HG03039 (cell line): ENCODE measurements around the gene POSTN.
"Not testable (repeated sequence)": the region's sequence is repeated elsewhere in the genome, so short reads cannot be mapped to it uniquely, and the experiment has no call there.

Experiments
- ATAC-seq: cut with Tn5 transposase; IDR thresholded peaks from one replicate; pipeline ENCODE4 v1.9.1; 2021; ENCODE audit warnings: mild to moderate bottlenecking, moderate library complexity; ENCODE audit not compliant: unreplicated experiment

The POSTN gene

GRCh38 chr13:37597477-37598025, 1.0 kb downstream of the POSTN start:
- ATAC-seq, result no peak

DNA sequence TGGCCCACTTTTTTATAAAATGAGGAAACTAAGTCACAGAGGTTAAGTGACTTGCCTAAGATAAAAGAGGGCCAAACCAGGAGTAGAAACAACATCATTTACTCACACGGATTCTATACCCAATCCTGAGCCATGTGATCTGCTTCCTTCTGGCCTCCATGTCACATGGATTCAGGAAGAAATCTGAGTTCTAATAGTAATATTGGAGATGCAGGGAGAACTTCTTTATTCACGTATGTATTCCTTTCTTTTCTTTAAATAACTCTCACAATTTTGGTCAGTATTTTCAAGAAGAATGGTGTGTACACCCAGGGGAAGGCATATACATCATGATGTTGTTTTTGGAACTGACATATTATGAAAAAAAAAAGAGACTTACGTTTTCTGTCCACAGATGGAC, 1.8 kb downstream of the POSTN start:
- ATAC-seq, result no peak

- no peak for ATAC-seq
These were observed 3.4 kb downstream of the POSTN start for GRCh38 chr13:37595162-37595561.

DNA sequence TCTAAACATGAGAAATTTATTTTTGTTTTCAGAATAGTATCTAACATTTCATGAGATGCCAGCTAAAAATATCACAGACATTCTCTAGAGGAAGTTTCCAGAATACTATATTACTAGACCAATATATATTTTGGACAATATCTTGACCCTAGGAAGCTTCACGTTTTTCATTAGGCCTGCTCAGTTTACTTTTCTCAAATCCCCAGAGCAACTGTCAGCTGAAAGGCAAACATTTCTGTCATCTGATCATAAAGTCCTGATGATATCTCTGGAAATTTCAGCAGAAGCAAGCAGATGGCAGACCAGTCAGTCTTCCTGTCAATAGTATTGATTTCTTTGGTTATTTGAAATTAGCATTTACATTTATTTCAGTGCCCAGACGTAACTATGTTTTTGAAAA, 4.0 kb downstream of the POSTN start:
- no peak for ATAC-seq

- not testable (repeated sequence) for ATAC-seq
These were observed 9.2 kb downstream of the POSTN start for GRCh38 chr13:37589381-37589780.

DNA sequence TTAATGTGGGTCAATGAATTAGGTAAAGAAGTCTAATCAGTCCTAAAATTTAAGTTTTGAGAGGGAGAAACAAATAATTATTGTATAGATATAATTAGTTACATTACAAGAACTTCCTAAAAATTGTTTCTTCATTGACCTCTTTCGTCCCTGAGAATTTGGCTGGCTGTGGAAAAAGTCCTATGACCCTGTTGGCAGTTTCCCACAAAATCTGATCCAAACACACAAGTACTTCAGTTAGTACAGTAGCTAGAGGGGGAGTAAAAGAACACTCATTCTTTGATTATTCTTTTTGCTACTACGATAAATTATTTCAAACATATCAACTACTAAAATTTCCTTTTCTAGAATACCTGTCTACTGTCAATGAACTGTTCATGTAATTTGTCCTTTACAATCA, 11.3 kb downstream of the POSTN start:
- ATAC-seq, result no peak

DNA sequence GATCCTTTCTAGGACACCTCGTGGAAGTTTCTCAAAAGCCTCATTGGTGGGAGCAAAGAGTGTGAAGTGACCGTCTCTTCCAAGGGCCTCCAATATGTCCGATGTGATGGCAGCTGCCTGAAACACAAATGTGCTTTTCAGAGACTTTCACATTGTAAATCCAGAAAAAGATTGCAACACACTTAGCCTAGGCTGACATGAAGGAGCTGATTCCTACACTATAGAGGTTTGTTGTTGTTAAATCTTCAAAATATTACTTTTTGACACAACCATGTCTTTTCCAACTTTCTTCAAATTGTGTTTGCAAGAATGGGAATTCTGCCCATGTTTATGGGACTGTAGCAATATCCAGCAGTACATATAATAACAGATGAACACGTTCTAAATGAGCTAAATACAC, 12.4 kb downstream of the POSTN start:
- no peak for ATAC-seq

- no peak for ATAC-seq
These were observed 13.0 kb downstream of the POSTN start for GRCh38 chr13:37585541-37585940.

DNA sequence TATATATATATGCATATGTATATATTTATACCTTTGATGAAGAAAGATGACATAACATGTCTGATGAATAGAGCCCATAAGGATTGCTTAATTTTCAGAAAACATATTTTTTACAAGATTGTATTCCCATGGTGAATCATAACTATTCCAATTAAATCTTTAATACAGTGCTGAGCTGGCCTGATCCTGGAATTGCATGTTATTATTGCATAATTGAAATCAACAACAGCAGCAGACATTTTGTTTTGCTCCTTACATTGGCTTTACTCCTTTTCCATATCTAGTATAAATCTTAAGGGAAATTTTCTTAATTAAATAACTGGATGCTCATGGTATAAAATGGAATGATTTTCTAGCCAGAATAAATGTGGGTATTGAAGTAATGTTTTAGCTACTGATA, 22.0 kb downstream of the POSTN start:
- ATAC-seq, result no peak

DNA sequence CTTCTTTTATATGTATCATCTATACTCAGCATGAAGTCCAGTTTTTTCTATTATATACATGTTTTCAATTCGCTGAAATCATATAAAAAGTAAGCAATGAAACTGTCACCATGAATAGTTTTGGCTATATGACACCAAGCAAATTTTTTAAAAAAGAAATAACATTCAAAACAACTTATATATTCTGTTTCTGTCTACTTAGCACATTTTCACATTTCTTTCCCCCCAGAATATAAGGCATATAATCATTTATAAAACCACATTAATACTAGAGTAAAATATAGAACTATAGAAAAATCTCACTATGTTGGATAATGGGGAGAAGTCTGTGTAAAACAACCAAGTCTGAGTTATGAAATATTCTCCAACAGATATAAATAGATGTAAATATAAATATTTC, 33.1 kb downstream of the POSTN start:
- no peak for ATAC-seq

DNA sequence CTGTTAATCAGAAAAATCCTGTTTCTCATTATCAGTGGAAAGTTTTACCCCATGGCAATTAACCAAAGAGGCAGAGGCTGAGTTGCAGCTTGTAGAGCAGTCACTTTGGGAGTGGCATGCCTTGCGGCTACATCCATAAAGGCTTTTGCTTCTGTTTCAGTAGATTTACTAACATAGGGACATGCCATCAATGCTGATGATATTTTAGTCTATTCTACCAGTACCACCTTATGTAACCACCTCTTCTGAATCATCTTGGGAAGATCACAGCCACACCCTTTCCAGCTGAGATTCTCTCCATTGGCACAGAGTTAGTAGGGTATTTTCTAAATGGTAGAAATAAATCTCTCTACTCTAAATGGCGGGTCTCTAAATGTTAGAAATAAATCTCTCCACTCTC, 37.5 kb downstream of the POSTN start:
- no peak for ATAC-seq

GRCh38 chr13:37560526-37560925, 38.0 kb downstream of the POSTN start:
- ATAC-seq, result no peak

DNA sequence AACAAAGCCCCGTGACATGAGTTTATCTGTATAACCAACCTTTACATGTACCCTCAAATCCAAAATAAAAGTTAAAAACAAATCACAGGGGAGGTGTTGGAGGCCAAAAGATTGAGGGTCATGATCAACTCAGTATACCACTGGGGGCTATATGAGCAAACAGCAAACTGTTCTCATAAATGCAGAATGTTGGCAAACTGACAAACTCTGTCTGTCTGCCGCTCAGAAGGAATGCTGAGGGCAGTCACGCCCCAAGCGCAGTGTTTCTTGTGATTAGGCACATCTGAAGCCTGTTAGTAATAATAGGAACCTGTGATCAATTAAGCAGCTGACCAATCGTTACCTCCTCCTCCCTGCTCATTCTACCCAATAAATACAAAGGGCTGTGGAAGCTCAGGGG, 39.8 kb downstream of the POSTN start:
- ATAC-seq, result not testable (repeated sequence)

- ATAC-seq, result no peak
These were observed 52.5 kb downstream of the POSTN start for GRCh38 chr13:37546087-37546486.

DNA sequence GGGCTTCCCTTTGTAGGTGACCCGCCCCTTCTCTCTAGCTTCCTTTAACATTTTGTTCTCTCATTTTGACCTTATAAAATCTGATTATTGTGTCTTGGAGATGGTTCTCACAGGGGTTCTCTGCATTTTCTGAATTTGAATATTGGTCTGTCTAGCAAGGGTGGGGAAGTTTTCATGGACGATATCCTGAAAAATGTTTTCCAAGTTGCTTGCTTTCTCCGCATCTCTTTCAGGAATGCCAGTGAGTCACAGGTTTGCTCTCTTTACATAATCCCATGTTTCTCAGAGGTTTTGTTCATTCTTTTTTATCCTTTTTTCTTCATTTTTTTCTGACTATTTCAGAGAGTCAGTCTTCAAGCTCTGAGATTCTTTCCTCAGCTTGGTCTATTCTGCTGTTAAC, 53.6 kb downstream of the POSTN start:
- no peak for ATAC-seq

DNA sequence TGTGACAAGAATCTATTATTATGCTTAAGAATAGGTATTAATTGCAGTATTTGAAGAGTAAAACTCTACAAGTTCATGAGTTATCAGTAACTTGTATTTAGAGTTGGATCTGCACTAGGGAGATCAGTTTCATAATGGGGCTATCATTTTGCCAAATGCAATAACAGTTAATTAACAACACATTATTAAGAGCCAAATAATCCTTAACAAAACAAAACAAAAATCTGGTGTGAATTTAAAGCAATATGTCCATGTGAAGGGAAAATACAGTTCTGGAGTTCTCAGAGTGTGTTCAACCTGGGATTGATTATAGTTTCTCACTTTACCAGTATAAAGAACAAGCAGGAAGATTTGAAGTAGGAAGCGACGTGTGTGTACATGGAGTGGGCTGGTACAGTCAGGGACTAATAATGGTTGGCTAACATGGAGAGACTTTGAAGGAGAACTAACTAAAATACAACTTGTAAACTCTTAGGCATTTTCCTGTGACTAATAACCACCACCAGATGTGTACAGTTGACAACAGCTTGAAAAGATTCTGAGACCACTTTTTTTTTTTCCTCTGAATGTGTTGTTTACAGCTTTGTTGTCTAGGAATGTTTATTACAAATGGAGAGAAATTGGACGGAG, 58.5 kb downstream of the POSTN start:
- no peak for ATAC-seq

DNA sequence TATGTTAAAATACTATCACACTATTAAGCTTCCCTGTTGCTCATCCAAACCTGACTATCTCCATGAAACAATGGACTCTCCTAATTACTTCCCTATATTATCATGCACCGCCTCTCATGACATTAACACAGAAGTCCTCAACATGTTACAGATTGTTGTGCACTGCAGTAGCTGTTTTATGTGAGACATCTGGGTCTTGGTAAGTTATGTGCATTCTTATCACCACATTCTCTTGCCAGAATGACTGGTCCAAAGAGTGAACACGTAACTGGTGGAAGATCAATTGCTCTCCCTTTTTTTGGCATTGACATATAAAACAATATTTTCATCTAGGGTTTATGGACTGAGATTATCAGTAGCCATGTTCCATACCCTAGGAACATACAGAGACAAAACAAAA, 59.4 kb downstream of the POSTN start:
- no peak for ATAC-seq

- no peak for ATAC-seq
These were observed 63.1 kb downstream of the POSTN start for GRCh38 chr13:37535501-37535900.

- no peak for ATAC-seq
These were observed 63.9 kb downstream of the POSTN start for GRCh38 chr13:37534676-37535075.

GRCh38 chr13:37534181-37534580, 64.4 kb downstream of the POSTN start:
- no peak for ATAC-seq

GRCh38 chr13:37531049-37531448, 67.5 kb downstream of the POSTN start:
- no peak for ATAC-seq

- no peak for ATAC-seq
These were observed 68.7 kb downstream of the POSTN start for GRCh38 chr13:37529751-37530385.
